Activated naive CD4-positive, alpha-beta T cell treated with anti-CD3 and anti-CD28 coated beads, Interleukin-2, amount 10 ng/mL, durations not matched to agents 7 days and 5 days (primary cell): ENCODE data around the gene SYNE4.
"Not testable (repeated sequence)": the region's sequence is repeated elsewhere in the genome, so short reads cannot be mapped to it uniquely, and the experiment has no call there.

Experiments
- CTCF ChIA-PET: fragments of 350-600 bp; sonication (Branson Sonifier 250); formaldehyde crosslinking; loops from one replicate; lab custom pipeline; 2021; ENCODE audit warnings: antibody characterized with exemption; lab: Charles Lee
- DNase-seq: peaks from one replicate; pipeline ENCODE4 v3.0.0-alpha.2; 2020
- H3K27ac Mint-ChIP-seq: one replicate; pipeline ENCODE4 v1.8.0; 2021; ENCODE audit warnings: mild to moderate bottlenecking, moderate library complexity, mixed read lengths
- H3K27me3 Mint-ChIP-seq: one replicate; pipeline ENCODE4 v1.8.0; 2021; ENCODE audit warnings: mild to moderate bottlenecking, mixed read lengths
- H3K36me3 Mint-ChIP-seq: one replicate; pipeline ENCODE4 v1.8.0; 2021; ENCODE audit warnings: mixed read lengths
- H3K4me1 Mint-ChIP-seq: one replicate; pipeline ENCODE4 v1.8.0; 2021; ENCODE audit warnings: mixed read lengths
- H3K4me3 Mint-ChIP-seq: one replicate; pipeline ENCODE4 v1.8.0; 2021; ENCODE audit warnings: mild to moderate bottlenecking, moderate library complexity, mixed read lengths
- H3K9me3 Mint-ChIP-seq: one replicate; pipeline ENCODE4 v1.8.0; 2021; ENCODE audit warnings: mixed read lengths

SYNE4 gene

GRCh38 chr19:36008336-36008978 lies at the start of gene SYNE4:
TSS of gene SYNE4 (minus strand) at chr19:36008813. CDS start at chr19:36008681, 132 bp downstream.
- CTCF ChIA-PET, result interaction anchor here (0.8 kb wide), 1 partner anchor 14 kb away, joined by 3 read pairs; the partner anchor contains the start of gene SDHAF1
- DNase-seq, result no peak
- H3K4me3 Mint-ChIP-seq, result peak within 1 kb of the TSS; percentile 53
- H3K27me3 Mint-ChIP-seq, result no peaks in the 10 kb centered on the region
- H3K27ac Mint-ChIP-seq, result peak within 1 kb of the TSS; percentile 75
- H3K36me3 Mint-ChIP-seq, result peaks cover 8% of the 10 kb centered on the region
- peaks cover 21% of the 10 kb centered on the region for H3K4me1 Mint-ChIP-seq
- no peaks in the 10 kb centered on the region for H3K9me3 Mint-ChIP-seq

DNA sequence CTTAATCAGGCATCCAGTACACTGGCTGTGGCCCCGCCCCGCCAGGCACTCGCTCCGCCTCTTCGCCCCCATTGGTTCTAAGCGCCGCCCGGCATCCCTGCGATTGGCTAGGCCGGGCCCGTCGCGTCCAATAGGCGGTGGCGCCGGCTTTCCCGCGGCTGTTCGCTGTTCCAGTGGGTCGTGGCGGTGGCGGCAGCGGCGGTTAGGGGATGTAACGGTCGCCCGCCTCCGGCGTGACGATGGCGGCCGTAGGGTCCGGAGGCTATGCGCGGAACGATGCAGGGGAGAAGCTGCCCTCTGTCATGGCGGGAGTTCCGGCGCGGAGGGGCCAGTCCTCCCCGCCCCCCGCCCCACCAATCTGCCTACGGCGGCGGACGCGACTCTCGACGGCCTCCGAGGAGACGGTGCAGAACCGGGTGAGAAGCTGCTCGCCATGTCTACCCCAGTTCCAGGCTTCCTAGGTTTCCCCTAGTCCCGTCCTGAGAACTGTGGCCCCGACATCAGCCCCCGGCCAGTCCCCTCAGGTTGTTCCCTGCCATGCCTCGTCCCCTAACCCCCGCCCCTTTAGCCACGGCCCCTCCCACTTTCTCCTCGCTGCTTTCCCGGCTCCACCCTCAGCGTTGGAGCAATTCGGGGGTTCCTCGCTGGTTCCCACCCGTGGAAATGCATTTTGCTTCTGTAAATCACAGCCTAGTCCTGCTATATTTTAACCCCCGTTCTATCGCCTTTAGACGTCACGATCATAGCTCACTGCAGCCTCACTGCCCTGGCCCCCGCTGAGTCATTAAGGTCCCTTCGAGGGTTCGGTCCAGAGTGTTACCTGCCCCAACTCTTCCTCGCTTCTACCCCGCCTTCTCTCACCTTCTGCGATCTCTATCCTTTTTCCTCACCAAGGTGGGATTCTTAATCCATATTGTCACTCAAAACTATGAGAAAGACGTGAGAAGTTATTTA lies 46.4 kb upstream of the SYNE4 start, which contains the start of gene WDR62:
WDR62 (plus strand) TSS at position 165 of the 954 bp plus-strand sequence; CDS start at position 240, 75 bp downstream.
- CTCF ChIA-PET, result interaction anchor here (0.6 to 0.8 kb wide), 2 partner anchors 25 to 96 kb away, joined by 3 read pairs; no protein-coding TSS in a partner anchor
- Mint-ChIP-seq H3K27me3 (no peaks in the 10 kb centered on the region), H3K27ac (peak within 1 kb of the TSS; percentile 99), H3K36me3 (peaks cover 20% of the 10 kb centered on the region), H3K9me3 (no peaks in the 10 kb centered on the region), H3K4me1 (peaks cover 48% of the 10 kb centered on the region), H3K4me3 (peak within 1 kb of the TSS; percentile 98)
- peak; percentile 96 for DNase-seq

DNA sequence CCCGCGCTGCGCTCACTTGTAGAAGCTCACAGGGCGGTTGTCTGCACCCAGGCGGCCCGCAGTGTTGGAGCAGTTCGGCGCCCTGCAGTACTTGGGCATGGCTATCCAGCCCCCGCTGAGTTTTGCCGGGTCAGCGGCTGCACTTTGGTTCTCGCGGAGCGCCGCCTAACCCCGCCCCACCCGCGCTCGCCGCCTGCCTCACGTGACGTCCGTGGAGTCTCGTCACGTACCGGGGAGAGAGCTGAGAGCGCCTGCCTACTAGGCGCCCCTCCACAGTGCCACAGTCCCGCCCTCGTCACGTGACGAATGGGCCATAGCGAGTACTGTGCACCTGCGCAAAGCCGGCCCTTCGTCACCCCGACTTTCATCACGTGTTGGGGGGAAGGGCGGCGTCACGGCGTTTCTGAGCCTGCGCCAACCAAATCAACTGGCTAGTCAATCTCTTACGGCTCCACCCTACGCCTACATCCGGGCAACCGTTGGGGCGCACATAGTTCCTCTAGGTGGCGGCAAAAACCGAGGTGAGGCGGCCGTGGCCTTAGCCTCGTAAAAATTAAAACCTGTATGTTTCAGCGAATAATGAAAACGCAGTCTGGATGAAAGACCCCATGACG lies 45.6 kb upstream of the SYNE4 start, which contains the start of gene THAP8:
THAP8 (minus strand) TSS at position 167 of the 614 bp plus-strand sequence; CDS start at position 99, 68 bp downstream.
- DNase-seq, result peak; percentile 100
- Mint-ChIP-seq H3K4me3 (peak within 1 kb of the TSS; percentile 98), H3K36me3 (peaks cover 15% of the 10 kb centered on the region), H3K9me3 (no peaks in the 10 kb centered on the region), H3K27ac (peak within 1 kb of the TSS; percentile 99), H3K27me3 (no peaks in the 10 kb centered on the region), H3K4me1 (peaks cover 49% of the 10 kb centered on the region)
- CTCF ChIA-PET, result interaction anchor here (1.7 kb wide), 1 partner anchor 58 kb away, joined by 3 read pairs; no protein-coding TSS in a partner anchor

- CTCF ChIA-PET, result no interaction called here
- peaks cover 4% of the 10 kb centered on the region for H3K36me3 Mint-ChIP-seq
- peak overlapping the region; percentile 33 for H3K4me3 Mint-ChIP-seq
- no peak for DNase-seq
- H3K27ac Mint-ChIP-seq, result no peak overlapping the region
- no peaks in the 10 kb centered on the region for H3K9me3 Mint-ChIP-seq
- no peaks in the 10 kb centered on the region for H3K27me3 Mint-ChIP-seq
- H3K4me1 Mint-ChIP-seq, result peaks cover 36% of the 10 kb centered on the region
Measured at GRCh38 chr19:36051637-36052036, 43.0 kb upstream of the SYNE4 start.

DNA sequence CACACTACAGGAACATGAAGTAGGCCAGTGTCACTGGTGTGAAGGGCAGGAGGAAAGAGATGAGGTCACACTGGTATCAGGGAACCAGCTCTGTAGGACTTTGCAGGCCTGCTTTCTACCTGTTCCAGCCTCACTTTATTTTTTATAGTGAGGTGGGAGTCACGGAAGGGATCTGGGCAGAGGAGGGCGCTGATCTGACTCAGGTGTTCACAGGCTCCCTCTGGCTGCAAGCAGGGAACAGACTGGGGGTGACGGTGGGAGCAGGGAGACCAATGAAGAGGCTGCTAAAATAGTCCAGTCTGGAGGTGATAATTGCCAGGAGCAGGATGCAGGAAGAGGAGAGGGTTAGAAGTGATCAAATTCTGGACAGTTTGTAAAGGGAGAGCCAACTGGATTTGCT lies 42.6 kb upstream of the SYNE4 start:
- Mint-ChIP-seq H3K36me3 (peaks cover 4% of the 10 kb centered on the region), H3K4me3 (no peak overlapping the region), H3K9me3 (no peaks in the 10 kb centered on the region), H3K27ac (no peak overlapping the region), H3K27me3 (no peaks in the 10 kb centered on the region), H3K4me1 (peaks cover 32% of the 10 kb centered on the region)
- DNase-seq, result no peak
- CTCF ChIA-PET, result no interaction called here

DNA sequence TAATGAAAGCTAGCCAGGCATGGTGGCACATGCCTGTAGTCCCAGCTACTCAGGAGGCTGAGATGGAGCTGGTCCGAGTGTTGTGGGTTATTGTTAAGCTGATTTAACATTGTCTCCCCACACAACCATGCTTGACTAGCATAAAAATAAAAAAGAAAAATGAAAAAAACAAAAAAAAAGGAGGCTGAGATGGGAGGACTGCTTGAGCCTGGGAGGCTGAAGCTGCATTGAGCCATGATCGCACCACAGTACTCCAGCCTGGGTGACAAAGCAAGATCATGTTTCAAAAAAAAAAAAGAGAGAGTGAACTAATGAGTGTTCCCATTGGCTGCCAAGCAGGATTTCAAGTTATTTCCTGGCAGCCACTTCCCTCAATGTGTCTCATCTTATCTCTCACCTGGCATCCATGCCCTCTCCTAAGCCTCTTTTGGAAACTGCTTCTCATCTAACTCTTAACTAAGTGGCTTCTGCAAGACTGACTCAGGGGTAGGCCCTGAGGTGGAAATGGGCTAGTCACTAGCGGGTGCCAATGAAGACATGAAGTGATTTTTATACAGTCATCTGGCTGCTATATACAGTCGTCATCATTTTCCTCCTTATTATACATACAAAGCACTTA lies 40.6 kb upstream of the SYNE4 start:
- Mint-ChIP-seq H3K4me3 (no peak overlapping the region), H3K27ac (no peak overlapping the region), H3K27me3 (no peaks in the 10 kb centered on the region), H3K4me1 (peaks cover 23% of the 10 kb centered on the region), H3K9me3 (no peaks in the 10 kb centered on the region), H3K36me3 (peaks cover 10% of the 10 kb centered on the region)
- CTCF ChIA-PET, result no interaction called here
- no peak for DNase-seq

GRCh38 chr19:36047835-36048234 lies 39.2 kb upstream of the SYNE4 start:
- Mint-ChIP-seq H3K9me3 (no peaks in the 10 kb centered on the region), H3K27me3 (no peaks in the 10 kb centered on the region), H3K4me3 (no peak overlapping the region), H3K4me1 (peaks cover 17% of the 10 kb centered on the region), H3K27ac (no peak overlapping the region), H3K36me3 (peaks cover 10% of the 10 kb centered on the region)
- DNase-seq, result no peak
- CTCF ChIA-PET, result no interaction called here

DNA sequence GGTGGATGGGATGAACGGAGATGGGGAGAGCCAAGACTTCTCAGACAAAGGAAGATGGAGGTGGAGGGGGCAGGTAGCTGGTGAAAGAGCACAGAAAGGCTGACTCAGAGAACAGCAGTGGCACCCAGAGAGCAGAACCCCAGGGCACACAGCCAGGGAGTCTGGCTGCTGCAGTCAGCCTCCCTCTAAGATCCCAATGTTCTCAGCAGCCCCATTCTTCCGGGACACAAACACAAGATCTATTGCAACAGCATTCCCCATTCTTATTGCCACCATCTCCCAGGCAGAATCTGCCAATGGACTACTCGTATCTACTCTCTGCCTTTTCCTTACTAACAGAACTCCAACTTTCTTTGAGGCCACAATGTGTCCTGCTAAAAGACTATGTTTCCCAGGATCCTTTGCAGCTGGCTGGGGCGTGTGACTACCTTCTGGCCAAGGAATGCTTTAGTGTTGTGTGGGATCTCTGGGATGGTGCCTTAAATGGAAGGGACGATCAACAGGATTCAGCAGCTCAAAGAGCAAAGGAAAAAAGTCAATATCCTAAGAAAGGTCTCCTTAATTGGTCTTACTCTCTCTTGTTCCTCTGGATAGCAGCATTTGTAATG lies 37.9 kb upstream of the SYNE4 start:
- Mint-ChIP-seq H3K9me3 (no peaks in the 10 kb centered on the region), H3K27ac (no peak overlapping the region), H3K36me3 (peaks cover 10% of the 10 kb centered on the region), H3K27me3 (no peaks in the 10 kb centered on the region), H3K4me1 (peaks cover 12% of the 10 kb centered on the region), H3K4me3 (no peak overlapping the region)
- CTCF ChIA-PET, result no interaction called here
- no peak for DNase-seq

GRCh38 chr19:36043952-36044351 lies 35.3 kb upstream of the SYNE4 start:
- Mint-ChIP-seq H3K4me3 (no peak overlapping the region), H3K4me1 (no peaks in the 10 kb centered on the region), H3K9me3 (no peaks in the 10 kb centered on the region), H3K27me3 (no peaks in the 10 kb centered on the region), H3K36me3 (peaks cover 10% of the 10 kb centered on the region), H3K27ac (no peak overlapping the region)
- no peak for DNase-seq
- CTCF ChIA-PET, result no interaction called here

GRCh38 chr19:36041831-36042230 lies 33.2 kb upstream of the SYNE4 start:
- Mint-ChIP-seq H3K9me3 (no peaks in the 10 kb centered on the region), H3K4me1 (peaks cover 7% of the 10 kb centered on the region), H3K27ac (no peak overlapping the region), H3K4me3 (no peak overlapping the region), H3K36me3 (peaks cover 16% of the 10 kb centered on the region), H3K27me3 (no peaks in the 10 kb centered on the region)
- no peak for DNase-seq
- CTCF ChIA-PET, result no interaction called here

GRCh38 chr19:36041092-36041491 lies 32.5 kb upstream of the SYNE4 start:
- H3K4me1 Mint-ChIP-seq, H3K9me3 Mint-ChIP-seq, H3K27me3 Mint-ChIP-seq, DNase-seq, H3K27ac Mint-ChIP-seq, H3K4me3 Mint-ChIP-seq, CTCF ChIA-PET: not testable (repeated sequence)
- peaks cover 15% of the 10 kb centered on the region for H3K36me3 Mint-ChIP-seq

DNA sequence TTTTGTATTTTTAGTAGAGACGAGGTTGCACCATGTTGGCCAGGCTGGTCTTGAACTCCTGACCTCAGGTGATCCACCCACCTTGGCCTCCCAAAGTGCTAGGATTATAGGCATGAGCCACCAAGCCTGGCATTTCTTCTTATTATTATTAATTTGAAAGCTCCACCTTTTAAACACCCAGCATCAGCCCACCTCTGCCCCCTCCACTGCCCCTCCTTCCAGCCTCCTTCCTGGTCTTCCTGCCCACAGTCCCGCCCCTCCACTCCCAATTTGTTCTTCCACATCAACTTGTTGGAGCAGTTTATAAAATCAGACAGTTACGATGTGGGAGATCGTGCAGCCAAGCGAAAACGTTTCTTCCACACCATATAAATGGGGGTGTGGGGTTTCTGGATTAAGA lies 31.9 kb upstream of the SYNE4 start:
- Mint-ChIP-seq H3K4me3 (no peak overlapping the region), H3K36me3 (peaks cover 12% of the 10 kb centered on the region), H3K4me1 (peaks cover 15% of the 10 kb centered on the region), H3K27me3 (no peaks in the 10 kb centered on the region), H3K27ac (no peak overlapping the region), H3K9me3 (no peaks in the 10 kb centered on the region)
- CTCF ChIA-PET, result no interaction called here
- DNase-seq, result no peak

- Mint-ChIP-seq H3K4me3 (no peak within 1 kb of the TSS), H3K27ac (peak within 1 kb of the TSS; percentile 24), H3K9me3 (no peaks in the 10 kb centered on the region), H3K4me1 (peaks cover 37% of the 10 kb centered on the region), H3K36me3 (peaks cover 21% of the 10 kb centered on the region), H3K27me3 (no peaks in the 10 kb centered on the region)
- CTCF ChIA-PET, result no interaction called here
- peak; percentile 40 for DNase-seq
Measured at GRCh38 chr19:36032251-36033104, 23.9 kb upstream of the SYNE4 start, which contains the start of gene CLIP3. TSS of gene CLIP3 (minus strand) at chr19:36032873. CDS start at chr19:36032357, 516 bp downstream.
